HG02798 (cell line): ENCODE results near the gene WIPF1.

Source experiments
- ATAC-seq: cut with Tn5 transposase; IDR thresholded peaks from one replicate; pipeline ENCODE4 v1.9.1; 2021; ENCODE audit warnings: mild to moderate bottlenecking; ENCODE audit not compliant: unreplicated experiment, poor library complexity

The WIPF1 gene

DNA sequence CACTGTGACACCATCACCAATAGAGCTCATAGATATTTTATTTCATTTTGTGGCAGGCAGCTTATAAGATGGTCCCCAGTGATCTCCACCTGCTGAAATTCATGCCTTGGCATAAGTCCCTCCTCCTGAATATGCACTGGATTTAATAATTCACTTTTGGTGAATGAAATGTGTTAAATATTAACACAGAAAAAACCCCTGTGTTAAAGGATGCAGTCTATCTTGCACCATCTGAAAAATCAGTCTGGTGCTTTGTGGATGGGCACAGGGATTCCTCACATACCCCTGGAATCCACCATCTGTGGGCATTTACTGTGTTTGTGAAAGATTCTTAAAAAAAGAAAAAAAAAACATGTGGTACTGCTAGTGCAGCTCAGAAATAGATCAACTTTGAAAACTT is 26.1 kb upstream of the WIPF1 start:
- no peak for ATAC-seq

DNA sequence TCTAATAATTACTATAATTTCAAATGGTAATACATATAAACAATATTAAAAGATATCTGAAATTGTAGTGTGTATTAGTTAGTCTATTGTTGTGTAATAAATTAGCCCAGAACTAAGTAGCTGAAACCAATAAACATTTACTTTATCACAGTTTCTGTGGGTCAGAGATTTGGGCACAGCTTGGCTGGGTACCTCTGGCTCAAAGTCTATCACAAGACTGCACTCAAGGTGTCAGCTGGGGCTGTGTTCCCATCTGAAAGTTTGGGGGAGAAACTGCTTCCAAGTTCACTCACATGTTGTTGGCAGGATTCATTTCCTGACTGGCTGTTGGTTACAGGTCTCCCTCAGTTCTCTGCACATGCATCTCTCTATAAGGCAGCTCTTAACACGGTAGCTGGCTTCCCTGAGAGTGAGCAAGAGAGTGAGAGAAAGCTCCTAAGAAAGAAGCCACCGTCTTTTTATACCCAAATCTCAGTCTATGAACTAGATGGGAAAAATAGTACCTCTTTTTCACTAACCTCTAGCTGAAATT is 25.6 kb upstream of the WIPF1 start:
- no peak for ATAC-seq

GRCh38 chr2:174621323-174621722 is 23.7 kb upstream of the WIPF1 start:
- ATAC-seq = no peak

DNA sequence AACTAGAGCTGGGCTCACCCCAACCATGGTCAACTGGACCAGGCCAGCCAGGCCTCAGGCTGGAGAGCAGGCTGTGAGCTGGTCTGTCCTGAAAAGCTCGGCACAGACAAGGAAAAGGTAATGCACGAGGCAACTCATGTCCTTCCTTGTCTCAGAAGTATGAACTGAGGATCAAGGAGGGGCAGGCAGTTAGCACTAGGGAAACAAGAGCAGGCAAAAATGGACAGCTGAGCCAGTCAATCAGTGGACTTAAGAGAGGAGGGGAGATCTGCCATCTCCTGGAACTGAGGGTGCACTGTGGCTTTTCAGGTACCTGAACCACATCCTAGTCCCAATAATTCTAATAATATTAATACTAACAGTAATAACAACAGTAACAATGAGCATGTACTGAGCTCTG is 20.6 kb upstream of the WIPF1 start:
- ATAC-seq = no peak

GRCh38 chr2:174617718-174618117 is 20.1 kb upstream of the WIPF1 start:
- ATAC-seq = no peak

DNA sequence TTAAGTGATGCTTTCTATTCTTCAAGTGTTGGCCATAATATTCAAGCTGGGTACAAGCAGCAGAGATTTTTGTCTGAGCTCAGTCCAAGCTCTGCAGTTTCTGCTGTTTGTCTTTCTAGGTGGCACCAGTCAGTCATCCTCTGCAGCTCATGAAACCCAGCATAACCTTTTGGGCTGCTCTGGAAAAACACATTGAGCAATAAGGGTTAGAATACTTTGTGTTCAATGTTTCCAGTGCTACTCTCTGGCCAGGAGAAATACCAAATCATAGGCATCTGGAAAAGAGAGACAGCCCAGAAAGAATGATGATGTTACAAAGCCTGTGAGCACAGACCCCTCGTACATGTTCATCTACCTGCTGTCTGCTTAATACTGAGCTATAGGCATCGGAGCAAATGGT is 19.5 kb upstream of the WIPF1 start:
- no peak for ATAC-seq

- no peak for ATAC-seq
Observed at GRCh38 chr2:174615871-174616436, 18.4 kb upstream of the WIPF1 start.

DNA sequence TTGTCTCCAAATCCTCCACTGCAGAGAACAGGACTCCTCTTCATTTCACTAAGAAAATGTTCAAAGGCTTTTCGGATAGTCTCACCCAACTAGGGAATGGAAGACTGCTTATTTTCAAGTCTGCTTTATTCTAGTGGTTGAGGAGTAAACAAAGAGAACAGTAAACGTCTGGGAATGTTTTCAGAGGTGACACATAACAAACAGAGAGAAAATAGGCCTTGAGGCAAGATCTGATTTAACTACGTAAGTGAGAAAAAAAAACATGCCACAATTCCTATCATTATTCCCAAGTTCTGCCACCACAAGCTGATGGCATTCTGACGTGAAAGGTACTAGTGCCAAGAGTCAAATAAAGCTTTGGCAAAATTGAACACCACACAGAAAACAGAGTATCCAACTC is 16.7 kb upstream of the WIPF1 start:
- no peak for ATAC-seq

DNA sequence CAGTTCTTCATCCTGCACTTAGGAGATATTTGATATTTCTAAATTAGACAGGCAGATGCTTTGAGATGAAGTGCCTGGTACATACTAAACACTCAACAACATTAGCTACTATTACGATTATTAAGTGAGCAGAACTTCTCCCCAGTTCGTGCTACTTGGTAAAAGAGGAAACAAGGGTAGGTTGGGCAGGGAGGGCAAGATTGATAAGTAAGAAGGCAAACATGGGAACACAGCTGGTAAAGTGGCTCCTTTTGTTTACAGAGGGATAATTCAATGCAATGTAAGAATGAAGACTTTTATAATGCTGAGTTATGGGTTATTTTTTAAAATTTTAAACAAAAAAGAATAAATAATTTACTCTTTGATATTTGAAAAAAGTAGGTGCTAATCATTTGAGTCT is 15.9 kb upstream of the WIPF1 start:
- no peak for ATAC-seq

DNA sequence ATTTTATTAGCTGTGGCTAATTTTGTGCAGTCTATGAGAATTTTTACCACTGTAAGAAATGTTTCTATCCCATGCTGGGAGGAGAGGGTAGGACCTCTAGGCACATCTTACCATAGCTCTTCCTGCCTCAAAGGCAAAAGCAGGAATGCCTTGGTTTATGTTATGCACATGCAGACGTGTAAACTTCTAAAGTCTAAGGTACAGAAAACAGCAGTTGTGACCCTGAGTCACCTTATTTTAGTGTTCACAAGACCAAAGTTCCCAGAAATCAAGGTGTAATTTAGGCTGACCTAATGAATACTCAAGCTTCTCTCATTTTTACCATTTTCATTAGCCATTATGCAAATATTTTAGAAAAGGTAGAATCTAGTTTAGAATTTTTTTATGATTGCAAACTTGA is 15.4 kb upstream of the WIPF1 start:
- no peak for ATAC-seq

DNA sequence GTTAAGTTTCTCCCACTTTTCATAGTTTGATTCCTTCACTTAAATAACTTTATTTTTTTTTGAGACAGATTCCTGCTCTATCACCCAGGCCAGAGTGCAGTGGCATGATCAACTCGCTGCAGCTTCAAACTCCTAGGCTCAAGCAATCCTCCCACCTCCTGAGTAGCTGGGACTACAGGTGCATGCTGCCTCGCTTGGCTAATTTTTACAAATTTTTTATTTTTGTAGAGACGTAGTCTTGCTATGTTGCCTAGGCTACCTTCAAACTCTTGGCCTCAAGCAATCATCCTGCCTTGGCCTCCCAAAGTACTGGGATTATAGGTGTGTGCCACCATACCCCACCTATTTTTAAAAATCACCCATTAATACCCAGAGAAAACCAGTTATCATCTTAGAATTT is 14.2 kb upstream of the WIPF1 start:
- peak; percentile 25 for ATAC-seq

DNA sequence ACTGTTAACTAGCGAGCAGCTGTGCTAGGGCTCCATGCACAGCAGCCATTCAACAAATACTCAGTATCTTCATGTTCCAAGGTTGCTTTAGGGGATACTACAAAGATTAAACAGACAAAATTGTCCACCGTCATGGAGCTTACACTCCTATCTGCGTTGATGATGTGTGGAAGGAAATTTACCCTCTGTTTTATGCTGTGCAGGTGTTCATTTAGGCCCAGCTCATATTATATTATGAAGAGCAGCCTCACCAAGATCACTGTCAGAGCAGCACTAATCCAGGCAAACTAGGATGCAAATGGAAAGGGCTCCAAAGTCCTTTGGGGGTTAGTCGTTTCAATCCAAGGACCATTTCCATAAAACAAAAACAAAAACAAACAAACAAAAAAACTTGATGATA is 13.4 kb upstream of the WIPF1 start:
- no peak for ATAC-seq

- peak; percentile 37 for ATAC-seq
Observed at GRCh38 chr2:174610243-174610995, 12.8 kb upstream of the WIPF1 start.

- ATAC-seq = no peak
Observed at GRCh38 chr2:174609261-174609660, 11.7 kb upstream of the WIPF1 start.

GRCh38 chr2:174608866-174609214 is 11.2 kb upstream of the WIPF1 start:
- ATAC-seq = peak; percentile 40

DNA sequence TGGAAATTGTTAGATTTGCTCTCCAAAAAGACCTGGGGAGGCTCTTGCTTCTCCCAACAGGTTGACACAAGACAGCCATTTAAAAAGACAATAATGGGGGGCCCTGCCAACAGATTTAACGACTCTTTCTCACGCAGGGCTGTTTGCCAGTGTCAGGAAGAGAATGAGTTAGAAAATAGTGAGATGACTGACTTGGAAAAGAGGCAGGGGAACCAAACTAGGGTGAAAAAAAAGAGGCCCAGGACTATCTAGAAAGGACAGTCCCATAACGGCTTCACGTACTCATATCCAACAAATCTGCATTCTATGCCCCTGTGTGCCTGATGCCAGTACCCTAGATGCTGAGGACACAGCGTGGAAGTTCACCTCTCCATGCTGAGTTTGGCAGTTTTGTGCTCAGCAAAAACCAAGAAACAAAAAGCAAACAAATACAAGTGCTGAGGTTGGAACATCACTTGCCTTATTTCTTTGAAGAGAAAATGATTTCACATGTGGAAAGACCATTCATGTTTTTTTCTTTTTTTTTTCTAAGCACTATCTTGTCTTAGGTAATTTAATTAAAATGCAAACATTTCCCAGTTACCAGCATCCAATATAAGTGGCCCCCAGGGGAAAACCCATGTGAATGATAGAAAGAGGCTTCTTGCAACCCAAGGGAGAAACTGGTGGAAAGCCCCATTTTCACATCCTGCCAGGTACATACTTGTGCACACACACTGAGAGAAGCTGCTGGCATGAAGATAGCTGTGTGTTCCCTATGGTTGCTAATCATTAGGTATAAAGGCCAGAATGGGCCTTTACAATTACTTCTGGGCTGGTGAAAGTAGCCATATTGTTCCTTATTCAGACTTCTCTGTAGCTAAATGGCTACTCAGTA is 10.6 kb upstream of the WIPF1 start:
- ATAC-seq = peak; percentile 74

DNA sequence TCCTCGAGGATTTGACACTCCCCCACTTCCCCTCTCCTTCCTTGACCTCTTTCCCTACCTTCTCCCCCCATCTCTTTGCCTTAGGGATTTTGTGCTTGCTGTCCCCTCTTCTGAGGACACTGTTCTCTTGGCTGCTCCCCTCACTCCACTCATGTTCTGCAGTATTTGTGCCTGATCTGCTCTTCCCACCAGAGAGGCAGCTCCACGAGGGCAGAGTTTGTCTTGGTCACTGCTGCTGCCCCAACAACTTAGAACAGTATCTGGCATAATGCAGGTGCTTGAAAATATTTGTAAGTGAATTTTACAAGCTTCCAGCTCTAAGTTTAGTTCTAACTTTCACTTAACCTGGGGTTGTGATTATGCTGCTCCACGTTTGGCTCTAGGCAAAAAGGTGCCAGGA is 10.0 kb upstream of the WIPF1 start:
- no peak for ATAC-seq

- ATAC-seq = no peak
Observed at GRCh38 chr2:174606336-174606735, 8.7 kb upstream of the WIPF1 start.

GRCh38 chr2:174605687-174606086 is 8.1 kb upstream of the WIPF1 start:
- no peak for ATAC-seq

GRCh38 chr2:174603280-174603679 is 5.7 kb upstream of the WIPF1 start:
- peak; percentile 44 for ATAC-seq

GRCh38 chr2:174602745-174603144 is 5.1 kb upstream of the WIPF1 start:
- no peak for ATAC-seq
